PC-3 (cell line): ENCODE measurements around the gene KCNC4. TPM values are rescaled to one million over a fixed set of nuclear protein-coding genes. Genes with fewer than 3 reads are reported as not detected.
A peak's percentile ranks its signal among the peaks of the same experiment; 100 is the strongest.

Experiments used
- ATAC-seq: fragments of 200-7000 bp; cut with Tn5 transposase; 2 replicates; pipeline ENCODE4 v1.9.1; 2020; ENCODE audit warnings: mild to moderate bottlenecking, moderate library complexity
- BruUV-seq: library from RNA; stranded (reverse); fragments of 400-500 nt; replicated peaks from 2 replicates; lab custom pipeline; 2021; lab: Mats Ljungman, UMichigan
- CTCF ChIA-PET: fragments of 300-600 bp; sonication (Branson Sonifier 250); formaldehyde crosslinking; loops from one replicate; lab custom pipeline; 2022; ENCODE audit warnings: antibody characterized with exemption; lab: Charles Lee
- POLR2A ChIA-PET: fragments of 300-600 bp; sonication (Branson Sonifier 250); formaldehyde crosslinking; loops from one replicate; lab custom pipeline; 2022; ENCODE audit warnings: antibody characterized with exemption; ENCODE audit not compliant: unreplicated experiment; lab: Charles Lee
- DNase-seq: peaks from one replicate; pipeline ENCODE4 v3.0.0-alpha.2; 2015
- H2AFZ ChIP-seq: fragments of 300-600 bp; sonication (generic); 2 replicates; pipeline ENCODE4 v1.6.0; 2016; ENCODE audit warnings: antibody characterized with exemption, low read length
- H3F3A ChIP-seq: fragments of 300-600 bp; sonication (generic); one replicate; pipeline ENCODE4 v1.6.0; 2017; ENCODE audit warnings: antibody characterized with exemption, low read length, control low read depth, mild to moderate bottlenecking; ENCODE audit not compliant: unreplicated experiment
- H3K27ac ChIP-seq: fragments of 300-600 bp; sonication (generic); 2 replicates; pipeline ENCODE4 v1.5.1; 2016; ENCODE audit warnings: mild to moderate bottlenecking, low read length
- H3K27me3 ChIP-seq: fragments of 300-600 bp; sonication (generic); 2 replicates; pipeline ENCODE4 v1.6.1; 2016; ENCODE audit warnings: low read length, mixed read lengths
- H3K36me3 ChIP-seq: fragments of 300-600 bp; sonication (generic); 2 replicates; pipeline ENCODE4 v1.6.1; 2016; ENCODE audit warnings: low read depth, mixed run types, low read length, mixed read lengths
- H3K4me1 ChIP-seq: fragments of 300-600 bp; sonication (generic); 2 replicates; pipeline ENCODE4 v1.5.1; 2016; ENCODE audit warnings: low read length; ENCODE audit not compliant: insufficient read depth
- H3K4me2 ChIP-seq: fragments of 300-600 bp; sonication (generic); 2 replicates; pipeline ENCODE4 v1.6.0; 2016; ENCODE audit warnings: low read length
- H3K4me3 ChIP-seq: fragments of 300-600 bp; sonication (generic); 2 replicates; pipeline ENCODE4 v1.5.1; 2016; ENCODE audit warnings: mild to moderate bottlenecking, low read length, mixed read lengths
- H3K79me2 ChIP-seq: fragments of 300-600 bp; sonication (generic); 2 replicates; pipeline ENCODE4 v1.6.1; 2017; ENCODE audit warnings: low read length, mixed read lengths
- H3K9ac ChIP-seq: fragments of 300-600 bp; sonication (generic); 2 replicates; pipeline ENCODE4 v1.6.0; 2016; ENCODE audit warnings: mild to moderate bottlenecking, low read length
- H3K9me2 ChIP-seq: fragments of 300-600 bp; sonication (generic); replicated peaks from 2 replicates; pipeline ENCODE4 v1.6.1; 2016; ENCODE audit warnings: mixed run types, low read length, mixed read lengths
- H3K9me3 ChIP-seq: fragments of 300-600 bp; sonication (generic); 2 replicates; pipeline ENCODE4 v1.6.1; 2016; ENCODE audit warnings: low read length, mixed read lengths
- H4K20me1 ChIP-seq: fragments of 300-600 bp; sonication (generic); 2 replicates; pipeline ENCODE4 v1.6.1; 2016; ENCODE audit warnings: low read length, mixed read lengths
- EZH2 ChIP-seq: fragments of 300-600 bp; sonication (generic); IDR thresholded peaks from one replicate; pipeline ENCODE4 v1.6.1; 2017; ENCODE audit warnings: antibody characterized with exemption, mild to moderate bottlenecking, low read length; ENCODE audit not compliant: unreplicated experiment
- EZH2phosphoT487 ChIP-seq: fragments of 300-600 bp; sonication (generic); IDR thresholded peaks from 2 replicates; pipeline ENCODE4 v1.6.1; 2018; ENCODE audit warnings: mild to moderate bottlenecking, antibody characterized with exemption, low read length, borderline replicate concordance
- intact Hi-C: fragments of 100-400 bp; cut with micrococcal nuclease; formaldehyde crosslinking; loops from 2 replicates; pipeline ENCODE4 v1.9.0; 2023
- total RNA-seq: library from RNA; depleted of rRNA; stranded (reverse); fragments of >200 nt; gene quantifications from 2 replicates; pipeline ENCODE4 v1.2.3, GENCODE V29; 2014
- TF ChIP-seq, protein P1 (sequence below): fragments of 300-600 bp; sonication (generic); conservative IDR thresholded peaks from 2 replicates; pipeline ENCODE4 v1.5.1; 2017; ENCODE audit warnings: antibody characterized with exemption, low read depth, mild to moderate bottlenecking, low read length

The KCNC4 gene
- total RNA-seq, 1 experiment from 2014 or later = 1.6 TPM

- no peaks in the 10 kb centered on the region for H3K79me2 ChIP-seq
- no peak overlapping the region for H3K9ac ChIP-seq
- H4K20me1 ChIP-seq = no peaks in the 10 kb centered on the region; the same call in 1 of the 2 replicates
- H3K4me1 ChIP-seq = peaks cover 30% of the 10 kb centered on the region; the same call in 1 of the 2 replicates
- 0 out of 2 replicates have a peak overlapping the region, but pooled peaks have one; percentile 6 for H3K4me2 ChIP-seq
- no peak overlapping the region for H2AFZ ChIP-seq
- TF ChIP-seq EZH2 (no peak), EZH2phosphoT487 (no peak)
- TF ChIP-seq, protein P1, sequence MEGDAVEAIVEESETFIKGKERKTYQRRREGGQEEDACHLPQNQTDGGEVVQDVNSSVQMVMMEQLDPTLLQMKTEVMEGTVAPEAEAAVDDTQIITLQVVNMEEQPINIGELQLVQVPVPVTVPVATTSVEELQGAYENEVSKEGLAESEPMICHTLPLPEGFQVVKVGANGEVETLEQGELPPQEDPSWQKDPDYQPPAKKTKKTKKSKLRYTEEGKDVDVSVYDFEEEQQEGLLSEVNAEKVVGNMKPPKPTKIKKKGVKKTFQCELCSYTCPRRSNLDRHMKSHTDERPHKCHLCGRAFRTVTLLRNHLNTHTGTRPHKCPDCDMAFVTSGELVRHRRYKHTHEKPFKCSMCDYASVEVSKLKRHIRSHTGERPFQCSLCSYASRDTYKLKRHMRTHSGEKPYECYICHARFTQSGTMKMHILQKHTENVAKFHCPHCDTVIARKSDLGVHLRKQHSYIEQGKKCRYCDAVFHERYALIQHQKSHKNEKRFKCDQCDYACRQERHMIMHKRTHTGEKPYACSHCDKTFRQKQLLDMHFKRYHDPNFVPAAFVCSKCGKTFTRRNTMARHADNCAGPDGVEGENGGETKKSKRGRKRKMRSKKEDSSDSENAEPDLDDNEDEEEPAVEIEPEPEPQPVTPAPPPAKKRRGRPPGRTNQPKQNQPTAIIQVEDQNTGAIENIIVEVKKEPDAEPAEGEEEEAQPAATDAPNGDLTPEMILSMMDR = no peak
- no peaks in the 10 kb centered on the region for H3K9me3 ChIP-seq
- intact Hi-C loops = no loop called here
- DNase-seq = no peak
- H3K27me3 ChIP-seq = no peaks in the 10 kb centered on the region
- no peak for ATAC-seq
- no peaks in the 10 kb centered on the region for H3K9me2 ChIP-seq
- H3F3A ChIP-seq = no peaks in the 10 kb centered on the region
- H3K36me3 ChIP-seq = no peaks in the 10 kb centered on the region
- BruUV-seq = no TSS peak
- no peak overlapping the region for H3K4me3 ChIP-seq
- POLR2A ChIA-PET = no interaction called here
- CTCF ChIA-PET = no interaction called here
- H3K27ac ChIP-seq = no peak overlapping the region
Measured at GRCh38 chr1:110213143-110213540, 3.0 kb downstream of the KCNC4 start.

- CTCF ChIA-PET = no interaction called here
- TF ChIP-seq, protein P1 = no peak
- TF ChIP-seq EZH2 = no peak
- TF ChIP-seq EZH2phosphoT487 = no peak
- H4K20me1 ChIP-seq = no peaks in the 10 kb centered on the region; the same call in 1 of the 2 replicates
Measured at GRCh38 chr1:110214454-110215404, 4.6 kb downstream of the KCNC4 start.

More at GRCh38 chr1:110214454-110215404, 4.6 kb downstream of the KCNC4 start:
- Histone ChIP-seq H3K27me3 (no peaks in the 10 kb centered on the region), H3F3A (no peaks in the 10 kb centered on the region), H3K79me2 (no peaks in the 10 kb centered on the region), H3K9me3 (no peaks in the 10 kb centered on the region), H3K9me2 (no peaks in the 10 kb centered on the region), H2AFZ (no peak overlapping the region), H3K27ac (no peak overlapping the region), H3K36me3 (no peaks in the 10 kb centered on the region), H3K4me3 (no peak overlapping the region), H3K4me1 (peaks cover 30% of the 10 kb centered on the region; the same call in 1 of the 2 replicates), H3K4me2 (no peak overlapping the region), H3K9ac (no peak overlapping the region)
- intact Hi-C loops = no loop called here
- DNase-seq (peak; percentile 48), ATAC-seq (no peak)
- POLR2A ChIA-PET = no interaction called here
- no TSS peak for BruUV-seq
